Measurements from ENCODE around the gene SLC22A23. TPM values are rescaled to one million over a fixed set of nuclear protein-coding genes. Genes with fewer than 3 reads are reported as not detected.

SLC22A23 gene
- total and polyA plus RNA-seq, 2 donors (not counting 1 experiment from before 2014, with no cell fraction given): 0.18 to 1.4 TPM

DNA sequence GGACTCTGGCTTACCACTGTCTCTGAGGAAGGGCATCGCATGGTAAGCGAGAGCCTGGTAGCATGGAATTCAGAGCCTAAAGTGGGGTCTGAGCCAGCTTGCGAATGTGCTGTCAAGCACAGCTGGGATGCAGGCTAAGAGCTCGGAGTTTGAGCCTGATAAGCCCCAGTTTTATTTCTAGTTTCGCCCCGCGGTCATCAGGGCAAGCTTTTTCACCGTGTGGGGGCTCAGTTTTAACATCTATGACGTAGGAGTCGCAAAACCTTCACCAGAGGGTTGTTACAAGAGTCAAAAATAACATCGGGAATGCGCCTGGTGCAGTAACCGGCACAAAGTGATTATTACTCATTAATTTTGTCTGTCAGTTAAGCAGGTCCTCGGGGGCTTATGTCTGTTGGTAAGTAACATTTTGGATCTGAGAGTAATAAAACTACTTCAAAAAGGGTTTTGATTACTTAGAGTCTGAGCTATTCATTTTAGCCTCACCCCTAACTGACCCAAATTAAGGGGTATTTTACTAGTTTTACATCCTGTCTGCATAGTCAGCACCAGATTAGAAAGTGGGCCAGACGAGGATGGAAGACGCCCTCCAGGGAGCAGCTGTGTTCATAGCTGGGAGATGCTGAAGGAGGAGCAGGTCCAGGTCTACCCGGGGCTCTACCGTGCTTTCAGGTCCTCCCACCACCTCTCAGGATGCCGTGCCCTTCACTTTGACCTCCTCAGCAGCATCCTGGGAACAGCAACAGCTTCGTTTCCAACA, 29.7 kb downstream of the SLC22A23 start:
- no peak overlapping the region for H3K4me3 Mint-ChIP-seq
- TF ChIP-seq, protein P1, sequence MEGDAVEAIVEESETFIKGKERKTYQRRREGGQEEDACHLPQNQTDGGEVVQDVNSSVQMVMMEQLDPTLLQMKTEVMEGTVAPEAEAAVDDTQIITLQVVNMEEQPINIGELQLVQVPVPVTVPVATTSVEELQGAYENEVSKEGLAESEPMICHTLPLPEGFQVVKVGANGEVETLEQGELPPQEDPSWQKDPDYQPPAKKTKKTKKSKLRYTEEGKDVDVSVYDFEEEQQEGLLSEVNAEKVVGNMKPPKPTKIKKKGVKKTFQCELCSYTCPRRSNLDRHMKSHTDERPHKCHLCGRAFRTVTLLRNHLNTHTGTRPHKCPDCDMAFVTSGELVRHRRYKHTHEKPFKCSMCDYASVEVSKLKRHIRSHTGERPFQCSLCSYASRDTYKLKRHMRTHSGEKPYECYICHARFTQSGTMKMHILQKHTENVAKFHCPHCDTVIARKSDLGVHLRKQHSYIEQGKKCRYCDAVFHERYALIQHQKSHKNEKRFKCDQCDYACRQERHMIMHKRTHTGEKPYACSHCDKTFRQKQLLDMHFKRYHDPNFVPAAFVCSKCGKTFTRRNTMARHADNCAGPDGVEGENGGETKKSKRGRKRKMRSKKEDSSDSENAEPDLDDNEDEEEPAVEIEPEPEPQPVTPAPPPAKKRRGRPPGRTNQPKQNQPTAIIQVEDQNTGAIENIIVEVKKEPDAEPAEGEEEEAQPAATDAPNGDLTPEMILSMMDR (IDR thresholded peaks at IDR 0.05): no peak
- TF ChIP-seq EZH2 (IDR thresholded peaks at IDR 0.05; ENCODE audit: borderline replicate concordance, insufficient read depth, low read depth, low read length, poor library complexity, severe bottlenecking): no peak
- Histone ChIP-seq H3K27ac (ENCODE audit: low read length in 2 of 2) (no peak overlapping the region), H3K4me1 (ENCODE audit: control insufficient read depth in 2 of 2, insufficient read depth in 2 of 2, low read length in 2 of 2) (no peaks in the 10 kb centered on the region), H2AFZ (ENCODE audit: insufficient read depth, low read depth, low read length, poor library complexity, severe bottlenecking) (no peak overlapping the region), H3K9ac (ENCODE audit: low read length) (no peak overlapping the region), H3K36me3 (replicated peaks in 1 of 2; ENCODE audit: control extremely low read depth in 1 of 2, control insufficient read depth in 1 of 2, extremely low read depth in 1 of 2, insufficient read depth in 2 of 2, low read length in 1 of 2) (no peaks in the 10 kb centered on the region), H3K4me3 (ENCODE audit: control extremely low read depth in 1 of 5, extremely low read depth in 1 of 5, insufficient read depth in 1 of 5, low read depth in 2 of 5, low read length in 4 of 5) (no peak overlapping the region), H3K9me3 (ENCODE audit: control extremely low read depth in 1 of 3, control insufficient read depth in 2 of 3, insufficient read depth in 1 of 3, low read length in 2 of 3) (no peaks in the 10 kb centered on the region), H3K27me3 (replicated peaks in 1 of 4; ENCODE audit: control extremely low read depth in 1 of 4, control insufficient read depth in 3 of 4, insufficient read depth in 4 of 4, low read length in 3 of 4) (peaks cover 0 to 22% (median 5%) of the 10 kb centered on the region in 4 experiments), H4K20me1 (ENCODE audit: control insufficient read depth, insufficient read depth, low read length, poor library complexity, severe bottlenecking) (no peaks in the 10 kb centered on the region), H3K4me2 (replicated peaks; ENCODE audit: low read depth, low read length, poor library complexity, severe bottlenecking) (no peak overlapping the region), H3K79me2 (ENCODE audit: control insufficient read depth, insufficient read depth, low read length) (no peaks in the 10 kb centered on the region)
- ChIA-PET CTCF (interaction anchor here (0.7 kb wide), 1 partner anchor 147 kb away, joined by 3 read pairs; no protein-coding TSS in a partner anchor), POLR2A (no interaction called here)
- DNase-seq: no peak
- no peak for ATAC-seq (ENCODE audit: low read depth)
- 86% methylated on average over 17 of the region's 20 CpGs for WGBS (ENCODE audit: insufficient coverage)
- H3K4me1 Mint-ChIP-seq: no peaks in the 10 kb centered on the region
- no peak overlapping the region for H3K27ac Mint-ChIP-seq
- H3K27me3 Mint-ChIP-seq: peaks cover 56% of the 10 kb centered on the region
- intact Hi-C loops (cut with micrococcal nuclease): no loop called here
- H3K9me3 Mint-ChIP-seq (ENCODE audit: insufficient read depth): no peaks in the 10 kb centered on the region
